ENCODE results near the gene CCDC57.
"Not testable (repeated sequence)": the region's sequence is repeated elsewhere in the genome, so short reads cannot be mapped to it uniquely, and the experiment has no call there.

Gene CCDC57

GRCh38 chr17:82195675-82196672 lies 16.7 kb downstream of the CCDC57 start:
- no peak for DNase-seq
- Mint-ChIP-seq H3K36me3 (ENCODE audit: low read depth) (peaks cover 81% of the 10 kb centered on the region), H3K27me3 (no peaks in the 10 kb centered on the region), H3K4me1 (ENCODE audit: low read depth) (peaks cover 30% of the 10 kb centered on the region), H3K27ac (no peak overlapping the region), H3K4me3 (no peak overlapping the region), H3K9me3 (no peaks in the 10 kb centered on the region)

GRCh38 chr17:82194765-82195164 lies 17.9 kb downstream of the CCDC57 start:
- DNase-seq: no peak
- no peaks in the 10 kb centered on the region for H3K27me3 Mint-ChIP-seq
- peaks cover 79% of the 10 kb centered on the region for H3K36me3 Mint-ChIP-seq (ENCODE audit: low read depth)
- H3K27ac Mint-ChIP-seq: no peak overlapping the region
- H3K9me3 Mint-ChIP-seq: no peaks in the 10 kb centered on the region
- H3K4me1 Mint-ChIP-seq (ENCODE audit: low read depth): peaks cover 19% of the 10 kb centered on the region
- H3K4me3 Mint-ChIP-seq: no peak overlapping the region

- no peak overlapping the region for H3K4me3 Mint-ChIP-seq
- no peaks in the 10 kb centered on the region for H3K27me3 Mint-ChIP-seq
- peaks cover 78% of the 10 kb centered on the region for H3K36me3 Mint-ChIP-seq (ENCODE audit: low read depth)
- no peaks in the 10 kb centered on the region for H3K9me3 Mint-ChIP-seq
- no peak for DNase-seq
- H3K4me1 Mint-ChIP-seq (ENCODE audit: low read depth): peaks cover 12% of the 10 kb centered on the region
- H3K27ac Mint-ChIP-seq: no peak overlapping the region
These were observed 19.0 kb downstream of the CCDC57 start for GRCh38 chr17:82193520-82194220.

DNA sequence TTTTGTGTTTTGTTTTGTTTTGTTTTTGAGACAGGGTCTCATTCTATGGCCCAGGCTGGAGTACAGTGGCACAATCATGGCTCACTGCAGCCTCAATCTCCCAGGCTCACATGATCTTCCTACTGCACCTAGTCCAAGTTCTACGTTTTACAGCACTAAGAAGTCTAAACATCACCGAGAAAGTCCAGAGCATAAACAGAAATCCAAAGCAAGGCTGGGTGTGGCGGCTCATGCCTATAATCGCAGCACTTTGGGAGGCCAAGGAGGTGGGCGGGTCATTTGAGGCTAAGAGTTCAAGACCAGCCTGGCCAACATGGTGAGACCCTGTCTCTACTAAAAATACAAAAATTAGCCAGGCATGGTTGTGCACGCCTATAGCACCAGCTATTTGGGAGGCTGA lies 19.6 kb downstream of the CCDC57 start:
- not testable (repeated sequence) for H3K4me1 Mint-ChIP-seq (ENCODE audit: low read depth); H3K9me3 Mint-ChIP-seq; H3K27me3 Mint-ChIP-seq; DNase-seq; H3K4me3 Mint-ChIP-seq; H3K27ac Mint-ChIP-seq
- H3K36me3 Mint-ChIP-seq (ENCODE audit: low read depth): peaks cover 79% of the 10 kb centered on the region

- H3K4me1 Mint-ChIP-seq (ENCODE audit: low read depth): no peaks in the 10 kb centered on the region
- H3K4me3 Mint-ChIP-seq: no peak overlapping the region
- H3K27me3 Mint-ChIP-seq: no peaks in the 10 kb centered on the region
- no peaks in the 10 kb centered on the region for H3K9me3 Mint-ChIP-seq
- no peak for DNase-seq
- H3K36me3 Mint-ChIP-seq (ENCODE audit: low read depth): peaks cover 70% of the 10 kb centered on the region
- H3K27ac Mint-ChIP-seq: no peak overlapping the region
These were observed 24.4 kb downstream of the CCDC57 start for GRCh38 chr17:82188001-82188961.

DNA sequence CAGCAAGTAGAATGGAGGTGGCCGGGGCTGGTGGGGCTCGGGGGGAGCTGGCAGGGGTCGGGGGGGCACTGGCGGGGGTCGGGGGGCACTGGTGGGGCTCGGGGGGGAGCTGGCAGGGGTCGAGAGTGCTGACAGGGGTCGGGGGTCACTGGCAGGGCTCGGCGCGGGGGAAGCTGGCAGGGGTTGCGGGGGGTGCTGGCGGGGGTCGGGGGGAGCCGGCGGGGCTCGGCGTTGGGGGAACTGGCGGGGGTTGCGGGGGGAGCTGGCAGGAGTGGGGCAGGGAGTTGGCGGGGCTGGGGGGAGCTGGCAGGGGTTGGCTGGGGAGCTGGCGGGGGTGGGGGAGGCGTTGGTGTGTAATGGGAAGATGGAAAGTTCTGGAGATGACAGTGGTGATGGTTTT lies 25.1 kb downstream of the CCDC57 start:
- no peaks in the 10 kb centered on the region for H3K27me3 Mint-ChIP-seq

GRCh38 chr17:82186221-82186620 lies 26.4 kb downstream of the CCDC57 start:
- H3K27ac Mint-ChIP-seq: no peak overlapping the region
- H3K4me3 Mint-ChIP-seq: no peak overlapping the region
- no peaks in the 10 kb centered on the region for H3K9me3 Mint-ChIP-seq
- peaks cover 64% of the 10 kb centered on the region for H3K36me3 Mint-ChIP-seq (ENCODE audit: low read depth)
- H3K4me1 Mint-ChIP-seq (ENCODE audit: low read depth): no peaks in the 10 kb centered on the region
- H3K27me3 Mint-ChIP-seq: no peaks in the 10 kb centered on the region
- no peak for DNase-seq

More for the DNA sequence above, 25.1 kb downstream of the CCDC57 start:
- H3K4me1 Mint-ChIP-seq (ENCODE audit: low read depth): no peaks in the 10 kb centered on the region
- peaks cover 69% of the 10 kb centered on the region for H3K36me3 Mint-ChIP-seq (ENCODE audit: low read depth)
- no peak overlapping the region for H3K4me3 Mint-ChIP-seq
- no peaks in the 10 kb centered on the region for H3K9me3 Mint-ChIP-seq
- no peak overlapping the region for H3K27ac Mint-ChIP-seq
- no peak for DNase-seq

- Mint-ChIP-seq H3K4me3 (no peak overlapping the region), H3K9me3 (no peaks in the 10 kb centered on the region), H3K27me3 (no peaks in the 10 kb centered on the region), H3K4me1 (ENCODE audit: low read depth) (no peaks in the 10 kb centered on the region), H3K36me3 (ENCODE audit: low read depth) (peaks cover 67% of the 10 kb centered on the region), H3K27ac (no peak overlapping the region)
- no peak for DNase-seq
These were observed 27.9 kb downstream of the CCDC57 start for GRCh38 chr17:82184761-82185160.

- peaks cover 70% of the 10 kb centered on the region for H3K36me3 Mint-ChIP-seq (ENCODE audit: low read depth)
- H3K27me3 Mint-ChIP-seq: no peaks in the 10 kb centered on the region
- no peak for DNase-seq
- H3K4me1 Mint-ChIP-seq (ENCODE audit: low read depth): no peaks in the 10 kb centered on the region
- H3K9me3 Mint-ChIP-seq: no peaks in the 10 kb centered on the region
- no peak overlapping the region for H3K4me3 Mint-ChIP-seq
- H3K27ac Mint-ChIP-seq: no peak overlapping the region
These were observed 31.7 kb downstream of the CCDC57 start for GRCh38 chr17:82180776-82181528.

DNA sequence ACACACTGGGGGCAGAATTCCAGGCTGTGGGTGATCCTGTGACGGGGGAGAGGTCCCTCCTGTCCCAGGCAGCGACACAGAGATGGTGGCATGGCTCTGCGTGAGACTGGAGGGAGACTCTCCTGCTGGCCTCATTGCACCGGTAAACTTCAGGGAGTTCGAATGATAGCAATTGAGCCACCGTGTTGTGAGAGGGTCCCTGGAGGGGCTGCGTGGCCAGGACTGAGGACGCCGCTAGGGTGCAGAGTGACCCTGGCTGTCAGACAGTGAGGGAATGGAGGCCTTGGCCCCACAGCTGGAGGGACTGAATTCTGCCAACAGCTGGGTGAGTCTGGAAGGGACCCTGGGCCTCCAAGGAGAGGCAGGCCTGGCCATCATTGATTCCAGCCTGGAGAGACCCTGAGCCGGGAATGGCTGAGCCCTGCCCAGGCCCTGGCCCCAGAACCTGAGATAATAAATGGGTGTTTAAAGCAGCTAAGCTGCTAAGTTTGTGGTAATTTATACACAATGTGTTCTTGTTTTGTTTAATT lies 32.6 kb downstream of the CCDC57 start:
- H3K27ac Mint-ChIP-seq: no peak overlapping the region
- H3K27me3 Mint-ChIP-seq: no peaks in the 10 kb centered on the region
- H3K4me1 Mint-ChIP-seq (ENCODE audit: low read depth): no peaks in the 10 kb centered on the region
- no peaks in the 10 kb centered on the region for H3K9me3 Mint-ChIP-seq
- DNase-seq: no peak
- H3K4me3 Mint-ChIP-seq: no peak overlapping the region
- H3K36me3 Mint-ChIP-seq (ENCODE audit: low read depth): peaks cover 71% of the 10 kb centered on the region

- DNase-seq: no peak
- Mint-ChIP-seq H3K36me3 (ENCODE audit: low read depth) (peaks cover 71% of the 10 kb centered on the region), H3K27ac (no peak overlapping the region), H3K4me1 (ENCODE audit: low read depth) (no peaks in the 10 kb centered on the region), H3K4me3 (no peak overlapping the region), H3K9me3 (no peaks in the 10 kb centered on the region), H3K27me3 (no peaks in the 10 kb centered on the region)
These were observed 33.2 kb downstream of the CCDC57 start for GRCh38 chr17:82179412-82179811.

DNA sequence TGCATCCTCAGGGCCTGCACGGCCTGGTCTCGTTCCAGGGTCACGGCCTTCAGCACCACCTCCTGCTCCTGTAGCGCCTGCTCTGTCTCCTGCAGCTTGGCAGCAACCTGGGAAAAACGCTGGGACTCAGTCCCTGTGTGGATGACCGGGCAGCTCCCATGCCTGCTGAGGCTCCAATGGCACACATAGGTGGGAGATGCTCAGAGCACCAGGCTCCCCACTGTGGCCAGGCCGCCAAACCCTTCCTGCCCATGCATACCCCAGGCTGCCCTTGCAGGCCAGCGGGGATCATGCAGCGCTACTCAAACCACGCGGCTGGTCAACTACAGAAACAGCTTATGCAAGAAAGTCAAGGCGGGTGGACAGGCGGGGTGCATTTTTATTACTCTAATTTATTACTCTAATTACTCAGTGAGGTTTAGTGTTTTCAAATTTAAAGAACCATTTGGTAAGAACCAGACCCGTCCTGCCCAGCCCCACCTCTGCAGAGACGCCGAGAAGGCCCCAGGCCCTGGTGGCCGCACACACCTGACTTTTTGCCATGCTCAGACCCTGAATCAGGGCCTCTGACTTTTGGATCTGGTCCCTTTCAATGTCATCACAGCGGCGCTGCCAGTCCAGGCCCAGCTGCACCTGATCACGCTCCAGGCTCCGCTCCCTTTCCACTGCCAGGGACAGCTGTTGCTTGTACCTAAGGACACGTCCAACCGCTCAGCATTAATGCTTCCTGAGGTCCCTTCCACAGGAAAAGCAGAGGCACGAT lies 34.0 kb downstream of the CCDC57 start:
- no peaks in the 10 kb centered on the region for H3K9me3 Mint-ChIP-seq
- no peaks in the 10 kb centered on the region for H3K4me1 Mint-ChIP-seq (ENCODE audit: low read depth)
- no peak overlapping the region for H3K4me3 Mint-ChIP-seq
- DNase-seq: no peak
- H3K27me3 Mint-ChIP-seq: no peaks in the 10 kb centered on the region
- peaks cover 69% of the 10 kb centered on the region for H3K36me3 Mint-ChIP-seq (ENCODE audit: low read depth)
- no peak overlapping the region for H3K27ac Mint-ChIP-seq
